T47D (cell line): ENCODE measurements around the gene BRD7.

Source experiments
- DNase-seq, 2 experiments: peaks; one replicate each; pipeline versions ENCODE4 v3.0.0 to v3.0.0-alpha.2; 2011 to 2012; ENCODE audit warnings: low read depth in 1 of 2, low spot score in 1 of 2
- JUND ChIP-seq: IDR thresholded peaks from 2 replicates; pipeline ENCODE4 v1.6.1; 2012; ENCODE audit warnings: low read depth
- in situ Hi-C: cut with HindIII; loops from 2 replicates; pipeline ENCODE4 v1.10.0; 2016; ENCODE audit warnings: low sequenced_read_pairs, low pct_unique_long_range_greater_than_20kb

The BRD7 gene

GRCh38 chr16:50396761-50397535, 28.2 kb upstream of the BRD7 start:
- in situ Hi-C loops: no loop called here
- TF ChIP-seq JUND: no peak
- DNase-seq: peak in 1 of 2 experiments; percentile 20

- DNase-seq: no peak
Measured at GRCh38 chr16:50395763-50396710, 27.2 kb upstream of the BRD7 start.

GRCh38 chr16:50393858-50394802, 25.3 kb upstream of the BRD7 start:
- in situ Hi-C loops: no loop called here
- TF ChIP-seq JUND: no peak
- DNase-seq: no peak

More at GRCh38 chr16:50395763-50396710, 27.2 kb upstream of the BRD7 start:
- in situ Hi-C loops: no loop called here
- no peak for TF ChIP-seq JUND

- in situ Hi-C loops: no loop called here
- no peak for TF ChIP-seq JUND
- no peak for DNase-seq
Measured at GRCh38 chr16:50393416-50393815, 24.6 kb upstream of the BRD7 start.

- DNase-seq: no peak
- in situ Hi-C loops: no loop called here
- TF ChIP-seq JUND: no peak
Measured at GRCh38 chr16:50390914-50391716, 22.3 kb upstream of the BRD7 start.

GRCh38 chr16:50390371-50390771, 21.6 kb upstream of the BRD7 start:
- TF ChIP-seq JUND: no peak
- in situ Hi-C loops: no loop called here
- no peak for DNase-seq

GRCh38 chr16:50389900-50390299, 21.1 kb upstream of the BRD7 start:
- no peak for TF ChIP-seq JUND
- no peak for DNase-seq
- in situ Hi-C loops: no loop called here

- DNase-seq: no peak
- in situ Hi-C loops: no loop called here
- TF ChIP-seq JUND: no peak
Measured at GRCh38 chr16:50388496-50388895, 19.7 kb upstream of the BRD7 start.

- no peak for TF ChIP-seq JUND
- no peak for DNase-seq
- in situ Hi-C loops: no loop called here
Measured at GRCh38 chr16:50386774-50387173, 18.0 kb upstream of the BRD7 start.

GRCh38 chr16:50386139-50386538, 17.4 kb upstream of the BRD7 start:
- peak in 1 of 2 experiments; percentile 40 for DNase-seq
- in situ Hi-C loops: no loop called here
- no peak for TF ChIP-seq JUND

- no peak for TF ChIP-seq JUND
- in situ Hi-C loops: no loop called here
- no peak for DNase-seq
Measured at GRCh38 chr16:50384500-50385135, 15.8 kb upstream of the BRD7 start.
